HL-60 (cell line): ENCODE results near the gene SPATA25.

Experiments used
- DNase-seq, 2 experiments: peaks; one replicate each; pipeline ENCODE4 v3.0.0-alpha.2; 2010 to 2020; ENCODE audit warnings: low read depth in 1 of 2, low spot score in 1 of 2
- H3K27ac ChIP-seq: fragments of 250-450 bp; sonication (Bioruptor Pico); replicated peaks from 2 replicates; pipeline ENCODE4 v1.5.1; 2020; ENCODE audit warnings: mild to moderate bottlenecking, moderate library complexity
- H3K27me3 ChIP-seq: fragments of 250-450 bp; sonication (Bioruptor Pico); 2 replicates; pipeline ENCODE4 v1.5.1; 2021; ENCODE audit warnings: mild to moderate bottlenecking, moderate library complexity; ENCODE audit not compliant: insufficient read depth, poor library complexity, severe bottlenecking
- H3K4me3 ChIP-seq: replicated peaks from 2 replicates; pipeline ENCODE4 v1.5.1; 2011; ENCODE audit warnings: mild to moderate bottlenecking, control low read depth, low read length; ENCODE audit not compliant: insufficient read depth
- CTCF ChIP-seq: IDR thresholded peaks from one replicate; pipeline ENCODE4 v1.5.1; 2011; ENCODE audit warnings: low read length, control low read depth, inconsistent platforms; ENCODE audit not compliant: insufficient read depth
- GABPA ChIP-seq: IDR thresholded peaks from 2 replicates; pipeline ENCODE4 v1.6.1; 2012; ENCODE audit warnings: low read depth
- POLR2AphosphoS5 ChIP-seq: IDR thresholded peaks from 2 replicates; pipeline ENCODE4 v1.6.1; 2012; ENCODE audit warnings: low read depth
- REST ChIP-seq: IDR thresholded peaks from 2 replicates; pipeline ENCODE4 v1.6.1; 2012; ENCODE audit warnings: low read depth; ENCODE audit not compliant: insufficient replicate concordance
- SPI1 ChIP-seq: IDR thresholded peaks from 2 replicates; pipeline ENCODE4 v1.6.1; 2012; ENCODE audit warnings: low read depth, mild to moderate bottlenecking, borderline replicate concordance

Gene SPATA25

GRCh38 chr20:45866454-45866853 lies 21.0 kb downstream of the SPATA25 start:
- TF ChIP-seq POLR2AphosphoS5 (no peak), GABPA (no peak), SPI1 (no peak), CTCF (no peak), REST (no peak)
- Histone ChIP-seq H3K27me3 (no peaks in the 10 kb centered on the region), H3K27ac (no peak overlapping the region), H3K4me3 (no peak overlapping the region)
- no peak for DNase-seq

GRCh38 chr20:45863543-45864470 lies 23.6 kb downstream of the SPATA25 start:
- no peak for DNase-seq
- H3K27ac ChIP-seq: no peak overlapping the region
- H3K4me3 ChIP-seq: no peak overlapping the region
- TF ChIP-seq GABPA: no peak
- no peak for TF ChIP-seq CTCF
- no peak for TF ChIP-seq SPI1
- no peak for TF ChIP-seq POLR2AphosphoS5
- TF ChIP-seq REST: no peak
- no peaks in the 10 kb centered on the region for H3K27me3 ChIP-seq

GRCh38 chr20:45861221-45862075 lies 26.0 kb downstream of the SPATA25 start:
- H3K27me3 ChIP-seq: no peaks in the 10 kb centered on the region
- no peak overlapping the region for H3K27ac ChIP-seq
- no peak for DNase-seq
- H3K4me3 ChIP-seq: no peak overlapping the region
- TF ChIP-seq POLR2AphosphoS5 (no peak), SPI1 (no peak), GABPA (no peak), REST (no peak), CTCF (no peak)
